Adrenal gland (tissue), 5 donors: ENCODE data around the gene ZNF630.

Experiments
- POLR2A ChIP-seq, 2 donors: fragments of 450-650 bp; IDR thresholded peaks; one replicate each; pipeline ENCODE4 v1.6.1; 2017; ENCODE audit warnings: antibody characterized with exemption in 2 of 2, mild to moderate bottlenecking in 2 of 2, moderate library complexity in 1 of 2
- TF ChIP-seq, protein P1 (sequence below), 6 experiments: fragments of 450-650 bp in 4 of 6; fragments of 200-600 bp in 2 of 6; sonication (generic) in 1 of 6; IDR thresholded peaks; 1 replicate in 5 of 6; 2 replicates in 1 of 6; pipeline versions ENCODE4 v1.5.1 to v1.8.0; 2016 to 2021; ENCODE audit warnings: antibody characterized with exemption in 6 of 6, mild to moderate bottlenecking in 2 of 6, moderate library complexity in 1 of 6
- donor health status: DM: no; HTN: no; CAD: no.

DNA sequence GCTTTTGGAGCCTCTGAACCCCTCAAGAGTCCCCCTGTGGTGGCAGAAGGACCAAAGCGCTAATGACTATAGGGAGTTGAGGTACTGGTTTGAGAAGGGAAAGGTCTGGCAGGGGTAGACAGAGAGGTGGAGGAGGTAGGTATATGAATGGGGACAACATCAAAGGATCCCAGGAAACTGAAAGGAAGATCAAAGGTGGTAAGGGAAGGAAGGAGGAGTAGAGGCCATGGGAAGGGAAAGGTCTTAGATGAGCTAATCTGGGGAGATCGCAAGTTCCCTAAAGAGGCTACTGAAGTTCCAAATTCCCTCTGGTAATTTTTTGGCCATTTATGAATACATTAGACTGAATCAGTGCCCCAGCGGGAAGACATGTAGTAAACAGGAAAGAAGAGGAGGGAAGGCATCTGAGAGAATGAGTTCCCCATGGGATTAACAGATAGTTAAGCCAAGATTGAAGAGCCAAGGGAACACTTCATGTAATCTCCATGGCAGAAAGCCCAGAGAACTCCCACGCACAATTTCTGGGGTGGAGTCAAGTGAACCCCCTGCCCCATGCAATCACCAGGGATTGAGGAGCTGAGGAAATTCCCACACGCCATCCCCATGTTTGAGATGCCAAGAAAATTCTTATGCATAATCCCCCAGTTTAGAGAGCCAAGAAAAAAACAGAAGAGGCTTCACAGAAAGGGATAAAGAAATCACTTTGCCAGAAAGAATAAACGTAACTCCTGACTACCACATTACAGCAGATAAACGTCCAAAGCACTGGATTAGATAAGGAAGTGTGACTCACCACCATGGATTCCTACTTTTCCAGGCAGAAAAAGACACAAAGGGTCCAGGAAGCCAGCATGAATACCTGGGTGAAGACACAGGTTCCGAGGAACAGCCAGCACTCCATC is 25.8 kb downstream of the ZNF630 start:
- TF ChIP-seq POLR2A (IDR thresholded peaks at IDR 0.05), result no peak
- TF ChIP-seq, protein P1, sequence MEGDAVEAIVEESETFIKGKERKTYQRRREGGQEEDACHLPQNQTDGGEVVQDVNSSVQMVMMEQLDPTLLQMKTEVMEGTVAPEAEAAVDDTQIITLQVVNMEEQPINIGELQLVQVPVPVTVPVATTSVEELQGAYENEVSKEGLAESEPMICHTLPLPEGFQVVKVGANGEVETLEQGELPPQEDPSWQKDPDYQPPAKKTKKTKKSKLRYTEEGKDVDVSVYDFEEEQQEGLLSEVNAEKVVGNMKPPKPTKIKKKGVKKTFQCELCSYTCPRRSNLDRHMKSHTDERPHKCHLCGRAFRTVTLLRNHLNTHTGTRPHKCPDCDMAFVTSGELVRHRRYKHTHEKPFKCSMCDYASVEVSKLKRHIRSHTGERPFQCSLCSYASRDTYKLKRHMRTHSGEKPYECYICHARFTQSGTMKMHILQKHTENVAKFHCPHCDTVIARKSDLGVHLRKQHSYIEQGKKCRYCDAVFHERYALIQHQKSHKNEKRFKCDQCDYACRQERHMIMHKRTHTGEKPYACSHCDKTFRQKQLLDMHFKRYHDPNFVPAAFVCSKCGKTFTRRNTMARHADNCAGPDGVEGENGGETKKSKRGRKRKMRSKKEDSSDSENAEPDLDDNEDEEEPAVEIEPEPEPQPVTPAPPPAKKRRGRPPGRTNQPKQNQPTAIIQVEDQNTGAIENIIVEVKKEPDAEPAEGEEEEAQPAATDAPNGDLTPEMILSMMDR (IDR thresholded peaks at IDR 0.05), result no peak
